ENCODE measurements around the gene SBNO2. TPM values are rescaled to one million over a fixed set of nuclear protein-coding genes. Genes with fewer than 3 reads are reported as not detected.

SBNO2 gene
- total and polyA plus RNA-seq, 2 experiments from 2014 or later, result 6.9 to 35.4 TPM

DNA sequence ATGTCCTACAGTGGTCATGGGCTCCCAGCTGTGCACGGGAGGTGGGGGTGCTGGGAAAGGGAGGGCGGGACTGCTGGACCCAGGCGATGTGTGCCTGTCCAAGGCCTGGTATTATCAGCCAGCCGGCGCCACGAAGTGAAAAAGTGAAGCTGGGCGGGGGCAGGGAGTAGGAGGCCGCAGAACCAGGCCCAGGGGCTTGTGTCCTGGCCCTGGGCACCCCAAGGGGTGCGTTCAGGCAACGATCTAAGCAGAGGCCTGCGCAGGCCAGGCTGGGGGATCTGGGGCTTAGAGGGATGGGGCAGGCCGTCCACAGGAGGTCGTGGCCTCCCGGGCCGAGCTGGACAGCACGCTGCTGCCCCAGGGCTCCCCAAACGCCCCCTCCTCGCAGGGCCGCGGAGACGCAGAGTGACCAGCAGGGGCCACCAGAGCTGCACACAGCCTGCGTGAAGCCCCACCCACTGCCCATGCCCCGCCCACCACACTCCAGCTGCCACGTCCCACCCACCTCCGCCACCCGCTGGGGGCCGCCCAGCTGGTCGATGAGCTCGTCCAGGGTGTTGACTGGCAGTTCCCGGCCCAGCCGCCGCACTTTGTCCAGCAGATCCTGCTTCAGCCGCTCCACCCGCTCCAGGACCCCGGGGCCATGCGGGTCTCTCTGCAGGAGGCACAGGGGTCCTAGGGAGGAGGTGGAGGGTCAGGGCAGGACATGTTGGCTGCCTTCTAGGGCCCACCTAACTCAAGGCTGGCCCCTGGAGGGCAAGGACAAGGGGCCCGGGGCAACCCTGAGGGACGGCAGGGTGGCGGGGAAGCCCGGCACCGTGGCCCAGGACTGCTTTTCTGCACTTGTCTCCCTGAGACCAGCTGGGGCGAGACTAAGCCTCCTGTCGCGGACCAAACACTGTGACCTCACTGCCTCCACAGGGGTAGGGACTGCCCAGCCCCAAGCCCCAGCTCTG is 60.8 kb downstream of the SBNO2 start:
- DNase-seq (ENCODE audit: low spot score), result peak; percentile 94
- H3K4me1 Mint-ChIP-seq, result peaks cover 2% of the 10 kb centered on the region; the same call in 1 of the 3 replicates
- no peaks in the 10 kb centered on the region for H3K27me3 ChIP-seq (ENCODE audit: insufficient read depth)
- 0 out of 2 replicates have a peak, but pooled peaks cover 3% of the 10 kb centered on the region for H3F3A ChIP-seq (replicated peaks; ENCODE audit: low read depth)
- H3K27me3 Mint-ChIP-seq (ENCODE audit: insufficient read depth, low read depth, poor library complexity), result peaks cover 10% of the 10 kb centered on the region
- TF ChIP-seq CREB1 (CRISPR knock-in tag; IDR thresholded peaks at IDR 0.05; ENCODE audit: low read depth), result 0 out of 2 replicates have a peak, but pooled peaks have one; percentile 25
- TF ChIP-seq EZH2phosphoT487 (IDR thresholded peaks at IDR 0.05; ENCODE audit: unreplicated experiment), result no peak
- TF ChIP-seq, protein P1, sequence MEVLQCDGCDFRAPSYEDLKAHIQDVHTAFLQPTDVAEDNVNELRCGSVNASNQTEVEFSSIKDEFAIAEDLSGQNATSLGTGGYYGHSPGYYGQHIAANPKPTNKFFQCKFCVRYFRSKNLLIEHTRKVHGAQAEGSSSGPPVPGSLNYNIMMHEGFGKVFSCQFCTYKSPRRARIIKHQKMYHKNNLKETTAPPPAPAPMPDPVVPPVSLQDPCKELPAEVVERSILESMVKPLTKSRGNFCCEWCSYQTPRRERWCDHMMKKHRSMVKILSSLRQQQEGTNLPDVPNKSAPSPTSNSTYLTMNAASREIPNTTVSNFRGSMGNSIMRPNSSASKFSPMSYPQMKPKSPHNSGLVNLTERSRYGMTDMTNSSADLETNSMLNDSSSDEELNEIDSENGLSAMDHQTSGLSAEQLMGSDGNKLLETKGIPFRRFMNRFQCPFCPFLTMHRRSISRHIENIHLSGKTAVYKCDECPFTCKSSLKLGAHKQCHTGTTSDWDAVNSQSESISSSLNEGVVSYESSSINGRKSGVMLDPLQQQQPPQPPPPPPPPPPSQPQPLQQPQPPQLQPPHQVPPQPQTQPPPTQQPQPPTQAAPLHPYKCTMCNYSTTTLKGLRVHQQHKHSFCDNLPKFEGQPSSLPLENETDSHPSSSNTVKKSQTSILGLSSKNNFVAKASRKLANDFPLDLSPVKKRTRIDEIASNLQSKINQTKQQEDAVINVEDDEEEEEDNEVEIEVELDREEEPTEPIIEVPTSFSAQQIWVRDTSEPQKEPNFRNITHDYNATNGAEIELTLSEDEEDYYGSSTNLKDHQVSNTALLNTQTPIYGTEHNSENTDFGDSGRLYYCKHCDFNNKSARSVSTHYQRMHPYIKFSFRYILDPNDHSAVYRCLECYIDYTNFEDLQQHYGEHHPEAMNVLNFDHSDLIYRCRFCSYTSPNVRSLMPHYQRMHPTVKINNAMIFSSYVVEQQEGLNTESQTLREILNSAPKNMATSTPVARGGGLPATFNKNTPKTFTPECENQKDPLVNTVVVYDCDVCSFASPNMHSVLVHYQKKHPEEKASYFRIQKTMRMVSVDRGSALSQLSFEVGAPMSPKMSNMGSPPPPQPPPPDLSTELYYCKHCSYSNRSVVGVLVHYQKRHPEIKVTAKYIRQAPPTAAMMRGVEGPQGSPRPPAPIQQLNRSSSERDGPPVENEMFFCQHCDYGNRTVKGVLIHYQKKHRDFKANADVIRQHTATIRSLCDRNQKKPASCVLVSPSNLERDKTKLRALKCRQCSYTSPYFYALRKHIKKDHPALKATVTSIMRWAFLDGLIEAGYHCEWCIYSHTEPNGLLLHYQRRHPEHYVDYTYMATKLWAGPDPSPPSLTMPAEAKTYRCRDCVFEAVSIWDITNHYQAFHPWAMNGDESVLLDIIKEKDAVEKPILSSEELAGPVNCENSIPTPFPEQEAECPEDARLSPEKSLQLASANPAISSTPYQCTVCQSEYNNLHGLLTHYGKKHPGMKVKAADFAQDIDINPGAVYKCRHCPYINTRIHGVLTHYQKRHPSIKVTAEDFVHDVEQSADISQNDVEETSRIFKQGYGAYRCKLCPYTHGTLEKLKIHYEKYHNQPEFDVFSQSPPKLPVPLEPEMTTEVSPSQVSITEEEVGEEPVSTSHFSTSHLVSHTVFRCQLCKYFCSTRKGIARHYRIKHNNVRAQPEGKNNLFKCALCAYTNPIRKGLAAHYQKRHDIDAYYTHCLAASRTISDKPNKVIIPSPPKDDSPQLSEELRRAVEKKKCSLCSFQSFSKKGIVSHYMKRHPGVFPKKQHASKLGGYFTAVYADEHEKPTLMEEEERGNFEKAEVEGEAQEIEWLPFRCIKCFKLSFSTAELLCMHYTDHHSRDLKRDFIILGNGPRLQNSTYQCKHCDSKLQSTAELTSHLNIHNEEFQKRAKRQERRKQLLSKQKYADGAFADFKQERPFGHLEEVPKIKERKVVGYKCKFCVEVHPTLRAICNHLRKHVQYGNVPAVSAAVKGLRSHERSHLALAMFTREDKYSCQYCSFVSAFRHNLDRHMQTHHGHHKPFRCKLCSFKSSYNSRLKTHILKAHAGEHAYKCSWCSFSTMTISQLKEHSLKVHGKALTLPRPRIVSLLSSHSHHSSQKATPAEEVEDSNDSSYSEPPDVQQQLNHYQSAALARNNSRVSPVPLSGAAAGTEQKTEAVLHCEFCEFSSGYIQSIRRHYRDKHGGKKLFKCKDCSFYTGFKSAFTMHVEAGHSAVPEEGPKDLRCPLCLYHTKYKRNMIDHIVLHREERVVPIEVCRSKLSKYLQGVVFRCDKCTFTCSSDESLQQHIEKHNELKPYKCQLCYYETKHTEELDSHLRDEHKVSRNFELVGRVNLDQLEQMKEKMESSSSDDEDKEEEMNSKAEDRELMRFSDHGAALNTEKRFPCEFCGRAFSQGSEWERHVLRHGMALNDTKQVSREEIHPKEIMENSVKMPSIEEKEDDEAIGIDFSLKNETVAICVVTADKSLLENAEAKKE (CRISPR knock-in tag; IDR thresholded peaks at IDR 0.05), result no peak
- TF ChIP-seq, protein P2, sequence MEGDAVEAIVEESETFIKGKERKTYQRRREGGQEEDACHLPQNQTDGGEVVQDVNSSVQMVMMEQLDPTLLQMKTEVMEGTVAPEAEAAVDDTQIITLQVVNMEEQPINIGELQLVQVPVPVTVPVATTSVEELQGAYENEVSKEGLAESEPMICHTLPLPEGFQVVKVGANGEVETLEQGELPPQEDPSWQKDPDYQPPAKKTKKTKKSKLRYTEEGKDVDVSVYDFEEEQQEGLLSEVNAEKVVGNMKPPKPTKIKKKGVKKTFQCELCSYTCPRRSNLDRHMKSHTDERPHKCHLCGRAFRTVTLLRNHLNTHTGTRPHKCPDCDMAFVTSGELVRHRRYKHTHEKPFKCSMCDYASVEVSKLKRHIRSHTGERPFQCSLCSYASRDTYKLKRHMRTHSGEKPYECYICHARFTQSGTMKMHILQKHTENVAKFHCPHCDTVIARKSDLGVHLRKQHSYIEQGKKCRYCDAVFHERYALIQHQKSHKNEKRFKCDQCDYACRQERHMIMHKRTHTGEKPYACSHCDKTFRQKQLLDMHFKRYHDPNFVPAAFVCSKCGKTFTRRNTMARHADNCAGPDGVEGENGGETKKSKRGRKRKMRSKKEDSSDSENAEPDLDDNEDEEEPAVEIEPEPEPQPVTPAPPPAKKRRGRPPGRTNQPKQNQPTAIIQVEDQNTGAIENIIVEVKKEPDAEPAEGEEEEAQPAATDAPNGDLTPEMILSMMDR (conservative IDR thresholded peaks at IDR 0.05; ENCODE audit: low read depth in 2 of 2), result peak; percentile 64 to 91
- TF ChIP-seq POLR2AphosphoS5 (IDR thresholded peaks at IDR 0.05; ENCODE audit: low read depth), result no peak; the same call in 1 of the 2 replicates
- TF ChIP-seq, protein P3, sequence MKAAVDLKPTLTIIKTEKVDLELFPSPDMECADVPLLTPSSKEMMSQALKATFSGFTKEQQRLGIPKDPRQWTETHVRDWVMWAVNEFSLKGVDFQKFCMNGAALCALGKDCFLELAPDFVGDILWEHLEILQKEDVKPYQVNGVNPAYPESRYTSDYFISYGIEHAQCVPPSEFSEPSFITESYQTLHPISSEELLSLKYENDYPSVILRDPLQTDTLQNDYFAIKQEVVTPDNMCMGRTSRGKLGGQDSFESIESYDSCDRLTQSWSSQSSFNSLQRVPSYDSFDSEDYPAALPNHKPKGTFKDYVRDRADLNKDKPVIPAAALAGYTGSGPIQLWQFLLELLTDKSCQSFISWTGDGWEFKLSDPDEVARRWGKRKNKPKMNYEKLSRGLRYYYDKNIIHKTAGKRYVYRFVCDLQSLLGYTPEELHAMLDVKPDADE (IDR thresholded peaks at IDR 0.05), result no peak
- H3K36me3 Mint-ChIP-seq (ENCODE audit: low read depth), result peaks cover 5% of the 10 kb centered on the region
- H2AFZ ChIP-seq, result no peak overlapping the region
- H3K27ac Mint-ChIP-seq, result peak overlapping the region; percentile 62; the same call in 1 of the 2 replicates
- H3K4me3 ChIP-seq, result no peak overlapping the region
- no peaks in the 10 kb centered on the region for H3K4me1 ChIP-seq (ENCODE audit: insufficient read depth)
- no peak overlapping the region for H3K4me3 Mint-ChIP-seq
- peak overlapping the region; percentile 43; the same call in 1 of the 2 replicates for H3K4me2 ChIP-seq
- peak; percentile 61 for ATAC-seq
- no peaks in the 10 kb centered on the region for H4K20me1 ChIP-seq (replicated peaks; ENCODE audit: insufficient read depth)
- peak overlapping the region; percentile 69; the same call in 1 of the 2 replicates for H3K27ac ChIP-seq (ENCODE audit: low read depth)
- H3K9me3 Mint-ChIP-seq, result no peaks in the 10 kb centered on the region
- H3K79me2 ChIP-seq (replicated peaks; ENCODE audit: insufficient read depth), result no peaks in the 10 kb centered on the region
- H3K9me2 ChIP-seq (ENCODE audit: insufficient read depth), result no peaks in the 10 kb centered on the region
- H3K36me3 ChIP-seq (ENCODE audit: insufficient read depth), result no peaks in the 10 kb centered on the region

Data from GM23338 (cell line).